H9 (cell line): ENCODE data around the gene CDH23. TPM values are rescaled to one million over a fixed set of nuclear protein-coding genes. Genes with fewer than 3 reads are reported as not detected.

Experiments used
- DNase-seq: peaks from one replicate; pipeline ENCODE4 v3.0.0-alpha.2; 2017
- H2AFZ ChIP-seq: one replicate; pipeline ENCODE4 v1.6.1; 2013; ENCODE audit warnings: mild to moderate bottlenecking, low read length, control low read depth, moderate library complexity
- H2AK5ac ChIP-seq: 2 replicates; pipeline ENCODE4 v1.6.1; 2013; ENCODE audit warnings: low read length, control low read depth, mixed read lengths; ENCODE audit not compliant: insufficient read length
- H2BK120ac ChIP-seq: one replicate; pipeline ENCODE4 v1.6.1; 2013; ENCODE audit warnings: low read depth, mild to moderate bottlenecking, low read length, control low read depth, inconsistent platforms; ENCODE audit not compliant: poor library complexity, severe bottlenecking
- H2BK12ac ChIP-seq: 2 replicates; pipeline ENCODE4 v1.6.1; 2013; ENCODE audit warnings: low read length, control low read depth, mixed read lengths, low read depth; ENCODE audit not compliant: insufficient read length
- H2BK15ac ChIP-seq: 2 replicates; pipeline ENCODE4 v1.6.1; 2013; ENCODE audit warnings: low read depth, low read length, control low read depth
- H2BK20ac ChIP-seq: one replicate; pipeline ENCODE4 v1.6.1; 2013; ENCODE audit warnings: low read depth, mild to moderate bottlenecking, low read length, control low read depth, inconsistent platforms; ENCODE audit not compliant: poor library complexity, severe bottlenecking
- H2BK5ac ChIP-seq: 2 replicates; pipeline ENCODE4 v1.6.1; 2013; ENCODE audit warnings: low read length, control low read depth, mixed read lengths; ENCODE audit not compliant: insufficient read length
- H3K14ac ChIP-seq: 2 replicates; pipeline ENCODE4 v1.6.1; 2013; ENCODE audit warnings: low read length, control low read depth; ENCODE audit not compliant: insufficient read depth
- H3K18ac ChIP-seq: 2 replicates; pipeline ENCODE4 v1.6.1; 2013; ENCODE audit warnings: low read depth, mild to moderate bottlenecking, mixed read lengths, low read length, control low read depth; ENCODE audit not compliant: insufficient read length
- H3K23ac ChIP-seq: 2 replicates; pipeline ENCODE4 v1.6.1; 2013; ENCODE audit warnings: low read length, control low read depth, mixed read lengths, low read depth; ENCODE audit not compliant: insufficient read length
- H3K23me2 ChIP-seq: 2 replicates; pipeline ENCODE4 v1.6.1; 2013; ENCODE audit warnings: low read depth, mild to moderate bottlenecking, mixed read lengths, low read length, control low read depth; ENCODE audit not compliant: insufficient read length, poor library complexity, severe bottlenecking
- H3K27ac ChIP-seq: 2 replicates; pipeline ENCODE4 v1.5.1; 2013; ENCODE audit warnings: low read length, control low read depth, mixed read lengths, low read depth; ENCODE audit not compliant: insufficient read length
- H3K27me3 ChIP-seq: 2 replicates; pipeline ENCODE4 v1.6.1; 2013; ENCODE audit warnings: low read length, control low read depth, inconsistent platforms; ENCODE audit not compliant: insufficient read depth
- H3K4ac ChIP-seq: 2 replicates; pipeline ENCODE4 v1.6.1; 2013; ENCODE audit warnings: low read depth, mild to moderate bottlenecking, control low read depth, inconsistent platforms, low read length, moderate library complexity
- H3K4me1 ChIP-seq: 2 replicates; pipeline ENCODE4 v1.6.1; 2013; ENCODE audit warnings: low read length, control low read depth, inconsistent platforms; ENCODE audit not compliant: insufficient read depth
- H3K4me2 ChIP-seq: 2 replicates; pipeline ENCODE4 v1.6.1; 2013; ENCODE audit warnings: low read length, control low read depth, mixed read lengths; ENCODE audit not compliant: insufficient read length, insufficient read depth
- H3K56ac ChIP-seq: 2 replicates; pipeline ENCODE4 v1.6.1; 2013; ENCODE audit warnings: low read depth, mild to moderate bottlenecking, mixed read lengths, low read length, control low read depth; ENCODE audit not compliant: insufficient read length
- H3K79me1 ChIP-seq: 2 replicates; pipeline ENCODE4 v1.6.1; 2013; ENCODE audit warnings: low read depth, mild to moderate bottlenecking, moderate library complexity, low read length, control low read depth, inconsistent platforms; ENCODE audit not compliant: insufficient read depth, poor library complexity, severe bottlenecking
- H3K79me2 ChIP-seq: 2 replicates; pipeline ENCODE4 v1.6.1; 2013; ENCODE audit warnings: low read length, control low read depth, inconsistent platforms; ENCODE audit not compliant: insufficient read depth
- H3K9ac ChIP-seq: 2 replicates; pipeline ENCODE4 v1.6.1; 2013; ENCODE audit warnings: low read length, control low read depth, mixed read lengths; ENCODE audit not compliant: insufficient read length; ENCODE audit errors: extremely low read depth
- H3K9me3 ChIP-seq: one replicate; pipeline ENCODE4 v1.6.1; 2013; ENCODE audit warnings: low read depth, low read length, inconsistent platforms; ENCODE audit not compliant: control insufficient read depth
- H3T11ph ChIP-seq: one replicate; pipeline ENCODE4 v1.6.1; 2013; ENCODE audit warnings: mild to moderate bottlenecking, low read length, control low read depth, inconsistent platforms
- H4K20me1 ChIP-seq: one replicate; pipeline ENCODE4 v1.6.1; 2013; ENCODE audit not compliant: control insufficient read depth, insufficient read length, insufficient read depth
- H4K5ac ChIP-seq: 2 replicates; pipeline ENCODE4 v1.6.1; 2013; ENCODE audit warnings: low read depth, mild to moderate bottlenecking, mixed read lengths, low read length, control low read depth; ENCODE audit not compliant: insufficient read length
- H4K8ac ChIP-seq: replicated peaks from 2 replicates; pipeline ENCODE4 v1.6.1; 2013; ENCODE audit warnings: low read length, control low read depth, mixed read lengths, low read depth; ENCODE audit not compliant: insufficient read length
- H4K91ac ChIP-seq: 2 replicates; pipeline ENCODE4 v1.6.1; 2013; ENCODE audit warnings: low read depth, mild to moderate bottlenecking, moderate library complexity, mixed read lengths, low read length, control low read depth; ENCODE audit not compliant: insufficient read length
- H3K27ac Mint-ChIP-seq, 3 experiments: 2 replicates in 2 of 3; 3 replicates in 1 of 3; pipeline ENCODE4 v1.8.0; 2020 to 2021; ENCODE audit warnings: mixed read lengths in 3 of 3, mild to moderate bottlenecking in 1 of 3, moderate library complexity in 1 of 3
- H3K27me3 Mint-ChIP-seq: 2 replicates; pipeline ENCODE4 v1.8.0; 2021; ENCODE audit warnings: low read depth, mild to moderate bottlenecking, moderate library complexity, mixed read lengths
- H3K36me3 Mint-ChIP-seq, 3 experiments: 2 replicates in 2 of 3; 3 replicates in 1 of 3; pipeline ENCODE4 v1.8.0; 2020 to 2021; ENCODE audit warnings: low read depth in 3 of 3, mixed read lengths in 3 of 3; ENCODE audit not compliant: insufficient read depth in 1 of 3
- H3K4me1 Mint-ChIP-seq, 2 experiments: 2 replicates each; pipeline ENCODE4 v1.8.0; 2020; ENCODE audit warnings: mixed read lengths in 2 of 2
- H3K4me3 Mint-ChIP-seq, 2 experiments: 2 replicates in 1 of 2; 3 replicates in 1 of 2; pipeline ENCODE4 v1.8.0; 2020 to 2021; ENCODE audit warnings: mild to moderate bottlenecking in 2 of 2, mixed read lengths in 2 of 2, moderate library complexity in 1 of 2
- H3K9me3 Mint-ChIP-seq, 2 experiments: 2 replicates in 1 of 2; 3 replicates in 1 of 2; pipeline ENCODE4 v1.8.0; 2020; ENCODE audit warnings: mild to moderate bottlenecking in 2 of 2, mixed read lengths in 2 of 2, moderate library complexity in 1 of 2
- WGBS: extraction: QIAGEN DNeasy Blood & Tissue Kit; methylation state at CpG from one replicate; pipeline ENCODE4 v1.1.7; 2013; ENCODE audit warnings: missing lambda C conversion rate, low lambda C conversion rate, mixed read lengths; ENCODE audit not compliant: insufficient read length; ENCODE audit errors: extremely low coverage; 5-methylcytosine and 5-hydroxymethylcytosine counted together
- total RNA-seq: library from RNA; stranded (reverse); gene quantifications from 2 replicates; pipeline ENCODE4 v1.2.1, GENCODE V29; 2021
- TF ChIP-seq, protein P1 (sequence below): fragments of 200-600 bp; sonication (generic); conservative IDR thresholded peaks from 3 replicates; pipeline ENCODE4 v1.8.0; 2021; ENCODE audit warnings: antibody characterized with exemption, mild to moderate bottlenecking

The CDH23 gene
- total RNA-seq, 1 experiment from 2014 or later, result 2.1 TPM

DNA sequence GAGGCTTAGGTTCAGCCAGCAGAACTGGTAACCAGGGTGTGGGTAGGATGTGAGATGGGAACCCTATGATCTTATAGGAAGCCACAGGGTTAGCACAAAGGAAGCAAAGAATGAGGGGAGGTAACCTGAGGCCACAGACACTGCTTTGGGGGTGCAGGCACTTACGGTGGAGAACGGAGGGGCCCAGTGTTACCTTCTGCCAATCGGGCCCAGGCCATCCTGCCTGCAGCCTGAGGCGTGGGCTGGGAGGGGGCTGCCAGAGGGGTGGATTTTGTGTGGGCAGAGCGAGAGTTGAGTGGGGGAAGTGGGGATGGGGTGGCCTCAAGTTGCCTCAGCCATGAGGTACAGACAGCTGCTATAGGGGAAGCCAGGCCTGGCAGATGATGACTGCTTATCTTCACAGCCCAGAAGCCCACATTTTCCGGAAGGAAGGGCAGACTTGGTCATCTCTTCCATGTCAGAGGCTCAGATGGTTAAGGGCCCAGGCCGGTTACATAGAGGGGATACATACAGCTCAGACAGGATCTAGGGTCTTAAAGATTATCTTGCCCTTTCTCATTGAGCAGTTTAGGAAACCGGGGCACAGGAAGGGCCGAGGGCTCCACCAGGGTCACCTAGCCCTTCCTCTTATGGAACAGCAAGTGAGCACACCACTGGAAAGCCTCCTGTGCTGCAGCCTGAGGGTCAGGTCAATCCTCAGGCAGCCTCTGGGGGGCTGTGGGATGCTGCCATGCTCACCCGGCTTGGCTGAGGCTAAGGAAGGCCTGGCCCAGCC is 401.0 kb downstream of the CDH23 start:
- Histone ChIP-seq H4K5ac (no peak overlapping the region), H3K4me1 (no peaks in the 10 kb centered on the region), H2BK20ac (no peak overlapping the region), H2BK12ac (no peak overlapping the region), H3T11ph (no peak overlapping the region), H3K9me3 (no peaks in the 10 kb centered on the region), H2BK120ac (no peak overlapping the region), H3K27ac (no peak overlapping the region), H3K14ac (no peak overlapping the region), H3K56ac (no peak overlapping the region), H3K23ac (no peak overlapping the region), H3K27me3 (0 out of 2 replicates have a peak, but pooled peaks cover 2% of the 10 kb centered on the region), H2AK5ac (no peak overlapping the region), H2BK5ac (no peak overlapping the region), H3K79me2 (no peaks in the 10 kb centered on the region), H4K20me1 (no peaks in the 10 kb centered on the region), H3K18ac (no peak overlapping the region), H3K4ac (no peak overlapping the region), H3K79me1 (no peaks in the 10 kb centered on the region), H4K8ac (no peak overlapping the region), H2AFZ (no peak overlapping the region), H3K4me2 (no peak overlapping the region), H3K23me2 (no peaks in the 10 kb centered on the region), H4K91ac (no peak overlapping the region), H3K9ac (no peak overlapping the region), H2BK15ac (no peak overlapping the region)
- no peak overlapping the region for H3K4me3 Mint-ChIP-seq
- H3K36me3 Mint-ChIP-seq, result no peaks in the 10 kb centered on the region
- WGBS, result no CpG with 5 or more reads among the region's 10 CpGs
- peaks cover 9% of the 10 kb centered on the region for H3K27me3 Mint-ChIP-seq
- no peak for DNase-seq
- TF ChIP-seq, protein P1, sequence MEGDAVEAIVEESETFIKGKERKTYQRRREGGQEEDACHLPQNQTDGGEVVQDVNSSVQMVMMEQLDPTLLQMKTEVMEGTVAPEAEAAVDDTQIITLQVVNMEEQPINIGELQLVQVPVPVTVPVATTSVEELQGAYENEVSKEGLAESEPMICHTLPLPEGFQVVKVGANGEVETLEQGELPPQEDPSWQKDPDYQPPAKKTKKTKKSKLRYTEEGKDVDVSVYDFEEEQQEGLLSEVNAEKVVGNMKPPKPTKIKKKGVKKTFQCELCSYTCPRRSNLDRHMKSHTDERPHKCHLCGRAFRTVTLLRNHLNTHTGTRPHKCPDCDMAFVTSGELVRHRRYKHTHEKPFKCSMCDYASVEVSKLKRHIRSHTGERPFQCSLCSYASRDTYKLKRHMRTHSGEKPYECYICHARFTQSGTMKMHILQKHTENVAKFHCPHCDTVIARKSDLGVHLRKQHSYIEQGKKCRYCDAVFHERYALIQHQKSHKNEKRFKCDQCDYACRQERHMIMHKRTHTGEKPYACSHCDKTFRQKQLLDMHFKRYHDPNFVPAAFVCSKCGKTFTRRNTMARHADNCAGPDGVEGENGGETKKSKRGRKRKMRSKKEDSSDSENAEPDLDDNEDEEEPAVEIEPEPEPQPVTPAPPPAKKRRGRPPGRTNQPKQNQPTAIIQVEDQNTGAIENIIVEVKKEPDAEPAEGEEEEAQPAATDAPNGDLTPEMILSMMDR, result no peak
- H3K9me3 Mint-ChIP-seq, result no peaks in the 10 kb centered on the region; a peak in 1 of 5 replicates
- H3K27ac Mint-ChIP-seq, result no peak overlapping the region
- H3K4me1 Mint-ChIP-seq, result peaks cover 0 to 3% of the 10 kb centered on the region in 2 experiments; a peak in 1 of 4 replicates
